ENCODE measurements around the gene MAP1A. TPM values are rescaled to one million over a fixed set of nuclear protein-coding genes. Genes with fewer than 3 reads are reported as not detected.

MAP1A gene
- total and polyA plus RNA-seq, 2 of the 13 experiments (the other 11 are each of a cell fraction or from before 2014, with no cell fraction given): 0.01 to 0.07 TPM

GRCh38 chr15:43488790-43489189 lies 28.6 kb upstream of the MAP1A start:
- 95% methylated on average over 2 of the region's 3 CpGs for WGBS (ENCODE audit: low lambda C conversion rate)
- ATAC-seq (no peak), DNase-seq (ENCODE audit: low spot score) (no peak), FAIRE-seq (no peak)
- no peak overlapping the region for H3K4me2 ChIP-seq (ENCODE audit: low read depth, low read length)
- H3K4me1 ChIP-seq (ENCODE audit: insufficient read depth, low read length): peaks cover 14% of the 10 kb centered on the region
- H3K27me3 ChIP-seq (ENCODE audit: control insufficient read depth in 1 of 2, insufficient read depth in 2 of 2, low read length in 2 of 2): no peaks in the 10 kb centered on the region; a peak in 1 of 5 replicates
- ChIA-PET CTCF (ENCODE audit: low intra/inter-chr PET ratio, low total read pairs) (no interaction called here), POLR2A (no interaction called here)
- TF ChIP-seq SRY (CRISPR knock-in tag; IDR thresholded peaks at IDR 0.05): no peak
- no peak overlapping the region for H3K4me3 ChIP-seq (replicated peaks in 1 of 3; ENCODE audit: insufficient read depth in 1 of 3, low read depth in 2 of 3, low read length in 3 of 3)
- no peak overlapping the region for H3K27ac ChIP-seq (ENCODE audit: extremely low read length, insufficient read depth, low read length)
- H3K9me3 ChIP-seq (ENCODE audit: low read length): no peaks in the 10 kb centered on the region
- BruUV-seq (replicated peaks): no TSS peak
- no peak overlapping the region for H2AFZ ChIP-seq (ENCODE audit: low read length)
- intact Hi-C loops (cut with micrococcal nuclease; ENCODE audit: unreplicated experiment) (no loop called here), in situ Hi-C loops (cut with HindIII; ENCODE audit: extremely low pct_ligation_motif_present, low pct_unique_long_range_greater_than_20kb) (no loop called here)
- H4K20me1 ChIP-seq (ENCODE audit: insufficient read depth, low read length): no peaks in the 10 kb centered on the region
- H3K9ac ChIP-seq (ENCODE audit: insufficient read depth, low read depth, low read length): no peak overlapping the region
- H3K36me3 ChIP-seq (replicated peaks in 1 of 2; ENCODE audit: control insufficient read depth in 1 of 2, insufficient read depth in 2 of 2, low read length in 2 of 2): peaks cover 0 to 5% of the 10 kb centered on the region in 2 experiments; a peak in 3 of 5 replicates
- H3K79me2 ChIP-seq (ENCODE audit: insufficient read depth, low read length): peaks cover 4% of the 10 kb centered on the region

GRCh38 chr15:43489191-43489590 lies 28.2 kb upstream of the MAP1A start:
- ATAC-seq (no peak), FAIRE-seq (no peak), DNase-seq (ENCODE audit: low spot score) (no peak)
- peaks cover 4% of the 10 kb centered on the region for H3K79me2 ChIP-seq (ENCODE audit: insufficient read depth, low read length)
- 100% methylated on average over 1 of the region's 1 CpG for WGBS (ENCODE audit: low lambda C conversion rate)
- no peak overlapping the region for H3K4me3 ChIP-seq (replicated peaks in 1 of 3; ENCODE audit: insufficient read depth in 1 of 3, low read depth in 2 of 3, low read length in 3 of 3)
- H3K4me2 ChIP-seq (ENCODE audit: low read depth, low read length): no peak overlapping the region
- ChIA-PET POLR2A (no interaction called here), CTCF (ENCODE audit: low intra/inter-chr PET ratio, low total read pairs) (no interaction called here)
- H3K4me1 ChIP-seq (ENCODE audit: insufficient read depth, low read length): peaks cover 18% of the 10 kb centered on the region
- no peak for TF ChIP-seq NR3C1 (CRISPR knock-in tag; IDR thresholded peaks at IDR 0.05)
- TF ChIP-seq KAT7 (CRISPR knock-in tag; IDR thresholded peaks at IDR 0.05; ENCODE audit: borderline replicate concordance): no peak
- H3K27me3 ChIP-seq (ENCODE audit: control insufficient read depth in 1 of 2, insufficient read depth in 2 of 2, low read length in 2 of 2): no peaks in the 10 kb centered on the region; a peak in 1 of 5 replicates
- H3K9me3 ChIP-seq (ENCODE audit: low read length): no peaks in the 10 kb centered on the region
- in situ Hi-C loops (cut with HindIII; ENCODE audit: extremely low pct_ligation_motif_present, low pct_unique_long_range_greater_than_20kb): no loop called here
- H3K9ac ChIP-seq (ENCODE audit: insufficient read depth, low read depth, low read length): no peak overlapping the region
- intact Hi-C loops (cut with micrococcal nuclease; ENCODE audit: unreplicated experiment): no loop called here
- no TSS peak for BruUV-seq (replicated peaks)
- H3K36me3 ChIP-seq (replicated peaks in 1 of 2; ENCODE audit: control insufficient read depth in 1 of 2, insufficient read depth in 2 of 2, low read length in 2 of 2): peaks cover 0 to 5% of the 10 kb centered on the region in 2 experiments; a peak in 3 of 5 replicates
- H4K20me1 ChIP-seq (ENCODE audit: insufficient read depth, low read length): no peaks in the 10 kb centered on the region
- no peak overlapping the region for H2AFZ ChIP-seq (ENCODE audit: low read length)
- H3K27ac ChIP-seq (ENCODE audit: extremely low read length, insufficient read depth, low read length): no peak overlapping the region

Data from HepG2 (cell line).